HS-5 (cell line): Measurements from ENCODE around the gene KCNH5.

Experiments used
- DNase-seq: peaks from one replicate; pipeline ENCODE4 v3.0.0-alpha.2; 2012; ENCODE audit warnings: low read depth

The KCNH5 gene

GRCh38 chr14:62739647-62740046, 305.6 kb downstream of the KCNH5 start:
- DNase-seq, result no peak

- DNase-seq, result no peak
Observed at GRCh38 chr14:62736048-62737043, 308.9 kb downstream of the KCNH5 start.

GRCh38 chr14:62734831-62735230, 310.4 kb downstream of the KCNH5 start:
- no peak for DNase-seq

- no peak for DNase-seq
Observed at GRCh38 chr14:62722406-62722805, 322.9 kb downstream of the KCNH5 start.

- DNase-seq, result no peak
Observed at GRCh38 chr14:62718629-62719028, 326.6 kb downstream of the KCNH5 start.

- no peak for DNase-seq
Observed at GRCh38 chr14:62711351-62712023, 333.8 kb downstream of the KCNH5 start.

- no peak for DNase-seq
Observed at GRCh38 chr14:62710811-62711210, 334.4 kb downstream of the KCNH5 start.

- DNase-seq, result no peak
Observed at GRCh38 chr14:62709773-62710172, 335.5 kb downstream of the KCNH5 start.

GRCh38 chr14:62706217-62706616, 339.0 kb downstream of the KCNH5 start:
- DNase-seq, result no peak

- no peak for DNase-seq
Observed at GRCh38 chr14:62697461-62697860, 347.8 kb downstream of the KCNH5 start.

- DNase-seq, result no peak
Observed at GRCh38 chr14:62696929-62697328, 348.3 kb downstream of the KCNH5 start.

- no peak for DNase-seq
Observed at GRCh38 chr14:62696331-62696924, 348.8 kb downstream of the KCNH5 start.

GRCh38 chr14:62694075-62694474, 351.2 kb downstream of the KCNH5 start:
- peak; percentile 34 for DNase-seq

- no peak for DNase-seq
Observed at GRCh38 chr14:62692490-62693106, 352.7 kb downstream of the KCNH5 start.

- DNase-seq, result peak; percentile 40
Observed at GRCh38 chr14:62691647-62692489, 353.4 kb downstream of the KCNH5 start.

GRCh38 chr14:62689733-62690132, 355.5 kb downstream of the KCNH5 start:
- no peak for DNase-seq

- DNase-seq, result no peak
Observed at GRCh38 chr14:62687818-62688217, 357.4 kb downstream of the KCNH5 start.

GRCh38 chr14:62684376-62684775, 360.9 kb downstream of the KCNH5 start:
- DNase-seq, result no peak

- no peak for DNase-seq
Observed at GRCh38 chr14:62682208-62682607, 363.1 kb downstream of the KCNH5 start.

- no peak for DNase-seq
Observed at GRCh38 chr14:62674563-62675237, 370.6 kb downstream of the KCNH5 start.
